Esophagus muscularis mucosa (tissue), 4 donors: ENCODE measurements around the gene ANP32B.

Experiments used
- CTCF ChIP-seq, 3 experiments: fragments of 200-600 bp in 2 of 3; fragments of 450-650 bp in 1 of 3; sonication (generic) in 2 of 3; IDR thresholded peaks; one replicate each; pipeline ENCODE4 v1.5.1; 2017 to 2019; ENCODE audit warnings: antibody characterized with exemption in 3 of 3, mild to moderate bottlenecking in 2 of 3, moderate library complexity in 1 of 3
- EP300 ChIP-seq: sonication (generic); formaldehyde crosslinking; IDR thresholded peaks from one replicate; pipeline ENCODE4 v1.6.1; 2017; ENCODE audit warnings: antibody characterized with exemption
- POLR2A ChIP-seq: fragments of 450-650 bp; IDR thresholded peaks from one replicate; pipeline ENCODE4 v1.6.1; 2017; ENCODE audit warnings: antibody characterized with exemption, moderate library complexity, mild to moderate bottlenecking, low read depth
- POLR2AphosphoS5 ChIP-seq, 2 donors: sonication (generic); formaldehyde crosslinking; IDR thresholded peaks; one replicate each; pipeline ENCODE4 v1.6.1; 2017; ENCODE audit warnings: antibody characterized with exemption in 2 of 2

GRCh38 chr9:97962136-97962535 is 21.0 kb upstream of the ANP32B start:
- TF ChIP-seq CTCF (IDR thresholded peaks at IDR 0.05) = no peak
- no peak for TF ChIP-seq POLR2A
- no peak for TF ChIP-seq EP300
- TF ChIP-seq POLR2AphosphoS5 (IDR thresholded peaks at IDR 0.05) = no peak
